ENCODE measurements around the gene ITGAL.

Gene ITGAL

DNA sequence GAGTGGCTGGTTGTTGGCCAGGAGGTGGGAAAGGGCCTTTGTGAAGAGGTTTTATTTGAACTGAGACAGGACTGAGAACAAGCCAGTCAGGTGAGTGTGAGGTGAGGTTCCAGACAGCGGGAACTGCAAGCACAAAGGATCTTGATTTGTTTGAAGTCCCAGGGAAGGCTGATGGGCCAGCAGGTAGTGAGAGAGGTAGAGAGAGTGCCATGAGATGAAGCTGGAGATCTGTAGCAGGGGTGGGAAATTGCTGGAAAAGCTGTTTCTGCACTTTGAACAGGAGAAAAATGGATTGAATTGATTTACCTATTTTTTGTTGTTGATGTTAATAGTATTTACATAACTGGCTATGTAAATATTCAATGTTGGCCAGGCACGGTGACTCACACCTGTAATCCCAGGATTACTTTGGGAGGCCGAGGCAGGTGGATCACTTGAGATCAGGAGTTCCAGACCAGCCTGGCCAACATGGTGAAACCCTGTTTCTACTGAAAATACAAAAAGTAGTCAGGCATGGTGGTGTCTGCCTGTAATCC, 35.0 kb upstream of the ITGAL start:
- no peak overlapping the region for H3K4me3 ChIP-seq (replicated peaks; ENCODE audit: low read depth, low read length)

DNA sequence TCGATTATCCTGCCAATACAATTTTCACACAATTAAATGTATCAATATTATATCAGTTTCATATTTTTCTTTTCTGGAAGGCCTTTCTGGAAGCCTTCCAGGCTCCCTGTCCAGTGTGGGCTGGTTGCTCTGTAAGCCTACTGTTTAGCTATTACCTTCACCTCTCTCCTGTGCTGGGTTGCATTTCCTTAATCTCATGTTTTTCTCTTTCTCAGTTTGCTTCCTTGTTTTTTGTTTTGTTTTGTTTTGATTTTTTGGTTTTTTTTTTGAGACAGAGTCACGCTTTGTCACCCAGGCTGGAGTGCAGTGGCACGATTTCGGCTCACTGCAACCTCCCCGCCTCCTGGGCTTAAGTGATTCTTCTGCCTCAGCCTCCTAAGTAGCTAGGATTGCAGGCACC, 33.7 kb upstream of the ITGAL start:
- no peak for DNase-seq (ENCODE audit: extremely low read depth, low read depth)
- TF ChIP-seq, protein P1, sequence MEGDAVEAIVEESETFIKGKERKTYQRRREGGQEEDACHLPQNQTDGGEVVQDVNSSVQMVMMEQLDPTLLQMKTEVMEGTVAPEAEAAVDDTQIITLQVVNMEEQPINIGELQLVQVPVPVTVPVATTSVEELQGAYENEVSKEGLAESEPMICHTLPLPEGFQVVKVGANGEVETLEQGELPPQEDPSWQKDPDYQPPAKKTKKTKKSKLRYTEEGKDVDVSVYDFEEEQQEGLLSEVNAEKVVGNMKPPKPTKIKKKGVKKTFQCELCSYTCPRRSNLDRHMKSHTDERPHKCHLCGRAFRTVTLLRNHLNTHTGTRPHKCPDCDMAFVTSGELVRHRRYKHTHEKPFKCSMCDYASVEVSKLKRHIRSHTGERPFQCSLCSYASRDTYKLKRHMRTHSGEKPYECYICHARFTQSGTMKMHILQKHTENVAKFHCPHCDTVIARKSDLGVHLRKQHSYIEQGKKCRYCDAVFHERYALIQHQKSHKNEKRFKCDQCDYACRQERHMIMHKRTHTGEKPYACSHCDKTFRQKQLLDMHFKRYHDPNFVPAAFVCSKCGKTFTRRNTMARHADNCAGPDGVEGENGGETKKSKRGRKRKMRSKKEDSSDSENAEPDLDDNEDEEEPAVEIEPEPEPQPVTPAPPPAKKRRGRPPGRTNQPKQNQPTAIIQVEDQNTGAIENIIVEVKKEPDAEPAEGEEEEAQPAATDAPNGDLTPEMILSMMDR (IDR thresholded peaks at IDR 0.05; ENCODE audit: low read depth, low read length, missing control alignments), result no peak
- H3K4me3 ChIP-seq (replicated peaks; ENCODE audit: low read depth, low read length), result no peak overlapping the region

More for the DNA sequence above, 35.0 kb upstream of the ITGAL start:
- TF ChIP-seq, protein P1 (IDR thresholded peaks at IDR 0.05; ENCODE audit: low read depth, low read length, missing control alignments), result no peak
- no peak for DNase-seq (ENCODE audit: extremely low read depth, low read depth)

DNA sequence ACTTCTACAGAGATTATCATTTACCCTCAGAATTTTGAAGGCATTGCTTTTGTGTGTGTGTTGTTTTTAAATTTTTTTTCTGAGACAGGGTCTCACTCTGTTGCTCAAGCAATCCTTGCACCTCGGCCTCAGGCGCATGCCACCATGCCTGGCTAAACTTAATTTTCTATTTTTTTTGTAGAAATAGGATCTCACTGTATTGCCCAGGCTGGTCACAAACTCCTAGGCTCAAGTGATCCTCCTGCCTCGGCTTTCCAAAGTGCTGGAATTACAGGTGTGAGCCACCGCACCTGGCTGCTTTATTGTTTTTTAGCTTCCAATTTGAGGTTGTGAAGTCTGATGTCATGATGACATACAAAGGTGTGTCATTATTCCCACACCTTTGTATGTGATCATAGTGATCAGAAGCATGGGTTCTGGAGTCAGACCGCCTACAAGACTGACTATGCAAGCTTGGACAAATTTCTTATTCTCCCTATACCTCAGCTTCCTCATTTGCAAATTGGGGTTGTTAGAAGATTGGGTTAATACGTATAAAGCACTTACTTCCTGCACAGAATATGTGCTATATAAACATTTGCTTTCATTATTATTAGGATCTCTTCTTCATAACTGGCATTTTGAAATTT, 32.7 kb upstream of the ITGAL start:
- no peak overlapping the region for H3K4me3 ChIP-seq (replicated peaks; ENCODE audit: low read depth, low read length)
- DNase-seq (ENCODE audit: extremely low read depth, low read depth), result no peak
- TF ChIP-seq, protein P1 (IDR thresholded peaks at IDR 0.05; ENCODE audit: low read depth, low read length, missing control alignments), result no peak

DNA sequence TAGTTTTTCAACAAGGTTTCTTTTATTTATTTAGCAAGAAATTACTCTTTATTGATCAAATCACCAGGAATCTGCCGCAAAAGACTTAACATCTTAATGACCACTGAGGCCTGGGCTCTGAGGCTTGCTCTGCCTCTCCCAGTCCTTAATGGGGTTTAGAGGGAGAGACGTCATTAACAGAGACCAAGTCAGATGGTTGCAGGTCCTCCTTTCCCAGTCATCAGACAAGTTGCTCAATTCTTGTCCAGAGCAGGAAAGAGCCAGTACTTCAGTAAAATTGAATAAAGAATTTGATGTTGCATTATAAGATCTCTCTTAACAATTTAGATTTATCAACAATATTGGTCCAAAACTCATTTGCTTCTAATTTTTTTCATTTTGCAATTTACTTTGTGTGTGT, 28.9 kb upstream of the ITGAL start:
- no peak for DNase-seq (ENCODE audit: extremely low read depth, low read depth)
- TF ChIP-seq, protein P1 (IDR thresholded peaks at IDR 0.05; ENCODE audit: low read depth, low read length, missing control alignments), result no peak
- no peak overlapping the region for H3K4me3 ChIP-seq (replicated peaks; ENCODE audit: low read depth, low read length)

DNA sequence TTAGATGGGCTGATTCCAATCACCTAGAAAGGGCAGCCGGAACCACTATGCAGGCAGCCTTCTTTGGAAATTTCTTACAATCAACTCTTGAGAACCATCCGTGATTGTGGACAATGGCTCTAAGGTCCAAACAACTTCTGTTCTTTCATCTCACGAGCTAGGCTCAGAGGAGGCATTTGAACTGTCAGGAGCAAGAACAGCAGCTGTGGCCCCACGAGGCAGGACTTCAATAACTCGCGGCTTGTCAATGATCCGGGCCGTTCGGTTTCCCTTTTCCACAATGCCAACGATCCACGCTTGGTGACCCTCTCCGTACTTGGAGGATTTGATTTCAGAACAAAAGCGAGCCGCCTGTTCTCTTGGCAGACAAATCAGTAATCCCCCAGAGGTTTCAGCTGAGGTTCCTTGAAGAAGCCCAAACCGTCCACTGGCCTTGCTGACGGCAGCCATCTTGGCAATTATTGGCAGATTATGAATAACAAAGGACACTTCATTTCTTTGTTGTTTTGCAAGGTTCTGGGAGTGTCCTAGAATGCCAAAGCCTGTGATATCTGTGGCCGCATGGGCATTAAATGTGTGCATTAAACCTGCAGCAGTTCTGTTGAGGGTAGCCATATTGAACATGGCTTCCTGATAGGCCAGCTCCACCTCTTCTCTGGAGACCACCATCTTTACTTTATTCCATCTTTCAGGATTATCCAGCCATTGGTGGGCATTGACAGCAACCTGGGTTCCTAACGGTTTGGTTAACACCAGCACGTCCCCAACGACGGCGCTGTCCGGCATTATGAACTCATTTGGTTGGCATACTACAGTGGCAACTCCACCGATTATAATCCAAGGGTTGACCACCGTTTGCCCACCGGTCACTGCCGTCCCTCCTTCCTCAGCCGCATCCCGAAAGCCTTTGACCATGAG, 28.1 kb upstream of the ITGAL start:
- DNase-seq (ENCODE audit: extremely low read depth, low read depth), result no peak
- TF ChIP-seq, protein P1 (IDR thresholded peaks at IDR 0.05; ENCODE audit: low read depth, low read length, missing control alignments), result no peak
- peak overlapping the region; percentile 85 for H3K4me3 ChIP-seq (replicated peaks; ENCODE audit: low read depth, low read length)

DNA sequence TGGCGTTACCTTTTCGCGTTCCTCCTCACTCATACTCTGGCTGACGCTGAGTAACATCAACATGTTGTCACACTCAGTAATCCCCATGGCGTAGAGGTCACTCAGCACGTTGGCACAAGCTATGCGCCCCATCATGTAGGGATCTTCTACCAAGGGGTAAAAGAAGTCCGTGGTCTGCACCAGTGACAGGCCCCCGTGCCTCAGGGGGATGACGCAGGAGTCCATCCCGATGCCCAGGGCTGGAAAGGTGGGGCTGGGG, 27.5 kb upstream of the ITGAL start:
- no peak for DNase-seq (ENCODE audit: extremely low read depth, low read depth)
- peak overlapping the region; percentile 85 for H3K4me3 ChIP-seq (replicated peaks; ENCODE audit: low read depth, low read length)

More for the DNA sequence above, 27.5 kb upstream of the ITGAL start:
- TF ChIP-seq, protein P1 (IDR thresholded peaks at IDR 0.05; ENCODE audit: low read depth, low read length, missing control alignments), result no peak
